ENCODE results near the gene KIF6. TPM values are rescaled to one million over a fixed set of nuclear protein-coding genes. Genes with fewer than 3 reads are reported as not detected.

The KIF6 gene
- total RNA-seq, 1 donor from 2014 or later = 2.9 TPM

- no peaks in the 10 kb centered on the region for H3K36me3 Mint-ChIP-seq (ENCODE audit: insufficient read depth)
- no peak overlapping the region for H3K4me3 Mint-ChIP-seq (ENCODE audit: low read depth)
- no peak for TF ChIP-seq CTCF (IDR thresholded peaks at IDR 0.05; ENCODE audit: unreplicated experiment)
- no peaks in the 10 kb centered on the region for H3K9me3 Mint-ChIP-seq (ENCODE audit: low read depth)
- no peak overlapping the region for H3K27ac Mint-ChIP-seq
- H3K27me3 Mint-ChIP-seq = no peaks in the 10 kb centered on the region
- no peaks in the 10 kb centered on the region for H3K4me1 Mint-ChIP-seq (ENCODE audit: low read depth)
- DNase-seq (ENCODE audit: low spot score, unreplicated experiment) = no peak
These were observed 78.3 kb downstream of the KIF6 start for GRCh38 chr6:39646751-39647420.

- no peak for DNase-seq (ENCODE audit: low spot score, unreplicated experiment)
- H3K4me3 Mint-ChIP-seq (ENCODE audit: low read depth) = no peak overlapping the region
- H3K27ac Mint-ChIP-seq = no peak overlapping the region
- no peaks in the 10 kb centered on the region for H3K36me3 Mint-ChIP-seq (ENCODE audit: insufficient read depth)
- no peaks in the 10 kb centered on the region for H3K9me3 Mint-ChIP-seq (ENCODE audit: low read depth)
- TF ChIP-seq CTCF (IDR thresholded peaks at IDR 0.05; ENCODE audit: unreplicated experiment) = no peak
- H3K27me3 Mint-ChIP-seq = no peaks in the 10 kb centered on the region
- no peaks in the 10 kb centered on the region for H3K4me1 Mint-ChIP-seq (ENCODE audit: low read depth)
These were observed 82.9 kb downstream of the KIF6 start for GRCh38 chr6:39642270-39642669.

GRCh38 chr6:39638126-39638822 is 86.9 kb downstream of the KIF6 start:
- no peak for DNase-seq (ENCODE audit: low spot score, unreplicated experiment)
- TF ChIP-seq CTCF (IDR thresholded peaks at IDR 0.05; ENCODE audit: unreplicated experiment) = no peak
- Mint-ChIP-seq H3K27ac (no peak overlapping the region), H3K27me3 (peaks cover 7% of the 10 kb centered on the region), H3K36me3 (ENCODE audit: insufficient read depth) (no peaks in the 10 kb centered on the region), H3K4me3 (ENCODE audit: low read depth) (no peak overlapping the region), H3K4me1 (ENCODE audit: low read depth) (no peaks in the 10 kb centered on the region), H3K9me3 (ENCODE audit: low read depth) (no peaks in the 10 kb centered on the region)

GRCh38 chr6:39634646-39635341 is 90.4 kb downstream of the KIF6 start:
- no peak for TF ChIP-seq CTCF (IDR thresholded peaks at IDR 0.05; ENCODE audit: unreplicated experiment)
- H3K36me3 Mint-ChIP-seq (ENCODE audit: insufficient read depth) = no peaks in the 10 kb centered on the region

GRCh38 chr6:39625209-39625608 is 100.0 kb downstream of the KIF6 start:
- H3K4me1 Mint-ChIP-seq (ENCODE audit: low read depth) = no peaks in the 10 kb centered on the region
- H3K9me3 Mint-ChIP-seq (ENCODE audit: low read depth) = no peaks in the 10 kb centered on the region
- no peak for DNase-seq (ENCODE audit: low spot score, unreplicated experiment)
- H3K27me3 Mint-ChIP-seq = no peaks in the 10 kb centered on the region
- H3K27ac Mint-ChIP-seq = no peak overlapping the region
- H3K4me3 Mint-ChIP-seq (ENCODE audit: low read depth) = no peak overlapping the region
- no peaks in the 10 kb centered on the region for H3K36me3 Mint-ChIP-seq (ENCODE audit: insufficient read depth)
- no peak for TF ChIP-seq CTCF (IDR thresholded peaks at IDR 0.05; ENCODE audit: unreplicated experiment)

More at GRCh38 chr6:39634646-39635341, 90.4 kb downstream of the KIF6 start:
- H3K4me3 Mint-ChIP-seq (ENCODE audit: low read depth) = no peak overlapping the region
- H3K27ac Mint-ChIP-seq = no peak overlapping the region
- peaks cover 3% of the 10 kb centered on the region for H3K4me1 Mint-ChIP-seq (ENCODE audit: low read depth)
- peaks cover 7% of the 10 kb centered on the region for H3K27me3 Mint-ChIP-seq
- no peak for DNase-seq (ENCODE audit: low spot score, unreplicated experiment)
- no peaks in the 10 kb centered on the region for H3K9me3 Mint-ChIP-seq (ENCODE audit: low read depth)

Data from progenitor cell of endocrine pancreas (in vitro differentiated cells).